NCI-H2107 treated with DMSO at 0.1 percent for 48 hours (cell line): ENCODE results near the gene FAXC.
"Not testable (repeated sequence)": the region's sequence is repeated elsewhere in the genome, so short reads cannot be mapped to it uniquely, and the experiment has no call there.

Experiments
- DNase-seq: peaks from one replicate; lab custom pipeline; 2025; ENCODE audit not compliant: unreplicated experiment; lab: John Stamatoyannopoulos, UW

The FAXC gene

DNA sequence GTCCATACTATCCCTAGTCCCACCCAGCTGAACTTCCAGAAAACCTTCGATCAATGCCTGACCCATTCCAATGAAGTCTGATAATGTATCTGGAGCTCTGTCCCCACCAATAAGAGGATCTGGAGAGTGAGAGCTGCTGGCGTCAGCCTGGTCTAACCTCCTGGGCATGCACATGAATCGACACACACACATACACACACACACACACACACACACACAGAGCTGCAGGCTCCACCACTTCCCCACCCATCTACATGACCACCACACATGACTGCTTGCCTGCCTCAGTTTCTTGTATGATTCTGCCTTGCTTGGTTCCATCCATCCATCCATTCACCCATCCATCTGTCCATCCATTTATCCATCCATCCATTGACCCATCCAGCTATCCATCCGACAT, 60.8 kb downstream of the FAXC start:
- DNase-seq: no peak

DNA sequence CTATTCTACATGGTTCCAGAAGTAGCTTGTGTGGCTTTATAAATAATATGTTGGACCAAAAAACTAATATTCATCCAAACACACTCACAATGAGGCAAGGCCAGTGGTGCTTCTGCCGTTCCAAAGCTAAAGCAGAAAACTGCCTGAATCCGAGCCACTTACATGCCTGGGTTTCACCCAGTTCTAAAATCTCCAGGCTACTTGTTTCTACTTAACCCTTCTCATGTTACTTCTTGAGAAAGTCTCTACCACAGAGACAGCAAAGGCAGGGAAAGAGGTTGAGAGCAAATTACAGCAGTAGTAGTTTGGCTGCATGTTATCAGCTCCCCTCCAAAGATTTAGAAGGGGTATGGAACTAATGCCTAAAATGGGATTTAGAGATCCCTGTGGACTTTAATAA, 62.0 kb downstream of the FAXC start:
- DNase-seq: no peak

DNA sequence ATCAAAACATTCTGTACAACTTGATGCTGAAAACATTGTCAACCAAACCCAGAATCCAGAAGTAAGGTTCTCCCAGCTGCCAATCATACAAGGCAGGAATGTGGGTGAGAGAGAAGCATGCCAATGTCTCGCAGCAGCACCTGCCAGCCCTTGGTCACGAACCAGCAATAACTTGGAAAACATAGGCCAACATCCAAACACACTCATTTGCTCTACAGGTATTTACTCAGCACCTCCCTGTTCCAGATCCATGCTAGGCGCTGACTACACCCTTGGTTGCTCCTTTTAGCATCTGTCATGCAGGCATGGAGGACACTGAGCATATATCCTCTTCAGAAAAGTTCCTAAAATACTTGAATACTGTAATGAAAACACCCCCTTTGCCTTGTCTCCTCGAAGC, 63.6 kb downstream of the FAXC start:
- DNase-seq: no peak

DNA sequence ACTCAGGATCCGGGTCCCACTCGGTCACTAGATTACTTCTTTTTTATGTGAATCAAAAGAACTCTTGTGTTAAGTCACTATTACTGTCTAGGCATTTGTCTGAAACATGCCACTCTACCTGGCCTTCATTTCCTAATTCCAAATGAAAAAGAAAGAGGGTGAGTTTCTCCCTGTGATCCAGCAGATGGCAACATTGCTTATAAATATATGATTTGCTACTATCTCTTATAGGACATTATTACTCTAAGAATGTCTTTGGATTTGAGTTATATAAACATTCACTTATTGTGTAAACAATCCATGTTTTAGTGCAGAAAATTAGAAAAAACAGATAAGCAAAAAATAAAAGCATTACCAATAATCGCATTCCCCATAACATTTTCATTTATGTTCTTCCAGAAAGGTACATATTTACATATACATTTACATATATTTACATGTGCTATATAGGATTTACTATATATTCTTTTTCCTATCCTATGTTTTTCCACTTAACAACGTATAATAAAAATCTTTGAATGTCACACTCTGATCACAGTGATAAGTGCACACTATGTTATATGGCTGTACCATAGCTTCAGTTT, 66.9 kb downstream of the FAXC start:
- peak; percentile 57 for DNase-seq

DNA sequence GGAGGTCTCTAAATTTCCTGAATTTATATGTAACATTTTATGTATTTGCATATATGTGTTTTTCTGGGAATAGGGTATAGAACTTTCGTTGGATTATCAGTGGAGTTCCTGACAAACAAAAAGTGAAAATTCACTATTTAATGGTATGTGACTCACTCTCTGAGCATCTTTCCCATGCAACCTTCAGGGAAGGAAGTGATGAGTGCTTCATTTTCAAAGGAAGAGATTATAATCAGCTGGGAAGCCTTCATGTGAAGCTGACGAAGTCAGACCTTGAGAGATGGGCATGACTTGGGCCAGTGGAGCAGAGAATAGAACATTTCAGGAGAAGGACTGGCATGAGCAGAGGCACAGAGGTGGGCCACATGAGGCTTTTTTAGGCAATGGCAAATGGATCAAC, 72.7 kb downstream of the FAXC start:
- no peak for DNase-seq

DNA sequence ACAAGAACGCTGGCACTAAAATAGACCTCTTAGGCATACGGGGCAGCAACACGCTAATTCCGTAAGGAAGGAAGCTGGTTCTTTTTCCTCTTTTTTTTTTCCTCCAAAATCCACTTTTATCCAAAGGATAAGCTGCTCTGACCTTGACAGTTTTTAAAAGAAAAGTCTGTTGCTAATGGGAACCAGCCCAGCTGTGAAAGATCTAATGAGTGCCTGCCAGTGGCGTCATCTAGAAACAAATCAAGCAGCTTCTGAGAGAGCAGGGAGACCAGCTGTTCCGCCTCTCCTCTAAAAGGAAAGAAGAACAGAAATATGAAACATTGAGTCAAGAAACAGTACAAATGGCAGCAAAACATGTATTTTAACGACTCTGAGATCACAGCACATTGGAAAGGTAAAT, 78.6 kb downstream of the FAXC start:
- DNase-seq: no peak

DNA sequence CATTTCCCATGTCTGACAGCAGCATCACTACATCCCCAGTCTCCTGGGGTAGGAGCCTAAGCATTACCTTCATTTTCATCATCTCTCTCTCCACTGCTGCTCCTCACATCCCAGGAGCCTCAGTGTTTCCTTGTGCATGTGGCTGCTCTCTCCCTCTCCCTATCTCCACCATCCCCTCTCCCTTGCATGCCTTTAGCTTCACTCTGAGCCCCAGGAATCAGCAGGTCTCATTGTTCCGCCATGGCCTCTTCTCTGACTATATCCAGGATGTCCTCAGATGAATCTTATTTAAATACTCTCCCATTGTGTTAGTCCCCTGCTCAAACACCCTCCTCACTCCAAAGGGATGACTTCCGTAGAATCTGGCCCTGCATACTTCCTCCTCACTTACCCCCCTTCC, 79.4 kb downstream of the FAXC start:
- no peak for DNase-seq

DNA sequence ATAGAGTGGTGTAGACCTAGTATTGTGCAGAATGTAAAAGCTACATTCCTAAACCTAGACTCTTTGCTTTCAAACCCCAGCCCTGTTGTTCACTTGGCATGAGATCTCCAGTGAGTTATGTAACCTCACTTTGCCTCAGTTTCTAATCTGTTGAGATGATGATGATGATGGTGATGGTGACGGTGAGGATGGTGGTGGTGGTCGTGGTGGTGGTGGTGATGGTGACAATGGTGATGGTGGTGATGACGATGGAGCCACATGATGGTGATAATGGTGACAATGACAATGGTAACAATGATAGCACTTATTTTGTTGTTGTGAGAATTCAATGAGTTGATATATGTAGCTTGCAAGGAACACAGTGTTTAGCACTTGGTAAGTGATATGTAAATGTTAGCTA, 80.3 kb downstream of the FAXC start:
- DNase-seq: no peak

DNA sequence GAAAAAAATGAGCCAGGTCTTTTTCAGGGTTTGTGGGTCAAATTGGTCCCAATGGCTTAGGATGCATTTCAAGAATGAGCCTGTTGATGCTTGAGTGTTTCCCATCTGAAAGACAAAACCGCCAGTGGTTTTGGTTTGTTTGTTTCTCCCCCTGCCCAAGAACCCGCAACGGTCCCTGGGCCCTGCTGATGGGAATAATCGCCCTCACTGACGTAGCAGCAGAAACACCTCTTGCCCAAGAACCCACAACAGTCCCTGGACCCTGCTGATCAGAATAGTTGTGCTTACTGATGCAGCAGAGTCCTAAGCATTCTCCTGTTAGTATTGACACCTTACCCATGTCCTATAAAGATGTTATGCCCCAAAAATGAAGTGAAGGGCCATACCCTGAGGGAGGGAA, 82.5 kb downstream of the FAXC start:
- peak; percentile 9 for DNase-seq

DNA sequence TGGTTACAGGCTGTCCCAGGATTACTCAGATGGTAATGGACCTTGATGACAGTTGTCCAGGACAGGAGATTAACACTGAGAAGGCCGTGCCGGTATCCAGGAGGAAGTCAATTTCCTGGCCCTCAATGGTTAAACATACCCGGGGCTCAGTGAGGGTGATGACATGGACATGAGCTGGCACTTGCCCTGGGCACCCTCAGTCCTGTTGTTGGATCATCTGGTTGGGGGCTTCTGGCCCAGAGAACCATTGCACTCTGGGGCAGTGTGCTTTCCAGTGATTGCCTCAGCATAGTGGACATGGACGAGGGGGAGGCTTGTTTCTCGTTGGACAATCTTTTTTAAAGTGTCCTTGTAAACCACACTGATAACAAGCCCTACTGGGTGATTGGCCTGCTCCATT, 84.0 kb downstream of the FAXC start:
- DNase-seq: not testable (repeated sequence)

DNA sequence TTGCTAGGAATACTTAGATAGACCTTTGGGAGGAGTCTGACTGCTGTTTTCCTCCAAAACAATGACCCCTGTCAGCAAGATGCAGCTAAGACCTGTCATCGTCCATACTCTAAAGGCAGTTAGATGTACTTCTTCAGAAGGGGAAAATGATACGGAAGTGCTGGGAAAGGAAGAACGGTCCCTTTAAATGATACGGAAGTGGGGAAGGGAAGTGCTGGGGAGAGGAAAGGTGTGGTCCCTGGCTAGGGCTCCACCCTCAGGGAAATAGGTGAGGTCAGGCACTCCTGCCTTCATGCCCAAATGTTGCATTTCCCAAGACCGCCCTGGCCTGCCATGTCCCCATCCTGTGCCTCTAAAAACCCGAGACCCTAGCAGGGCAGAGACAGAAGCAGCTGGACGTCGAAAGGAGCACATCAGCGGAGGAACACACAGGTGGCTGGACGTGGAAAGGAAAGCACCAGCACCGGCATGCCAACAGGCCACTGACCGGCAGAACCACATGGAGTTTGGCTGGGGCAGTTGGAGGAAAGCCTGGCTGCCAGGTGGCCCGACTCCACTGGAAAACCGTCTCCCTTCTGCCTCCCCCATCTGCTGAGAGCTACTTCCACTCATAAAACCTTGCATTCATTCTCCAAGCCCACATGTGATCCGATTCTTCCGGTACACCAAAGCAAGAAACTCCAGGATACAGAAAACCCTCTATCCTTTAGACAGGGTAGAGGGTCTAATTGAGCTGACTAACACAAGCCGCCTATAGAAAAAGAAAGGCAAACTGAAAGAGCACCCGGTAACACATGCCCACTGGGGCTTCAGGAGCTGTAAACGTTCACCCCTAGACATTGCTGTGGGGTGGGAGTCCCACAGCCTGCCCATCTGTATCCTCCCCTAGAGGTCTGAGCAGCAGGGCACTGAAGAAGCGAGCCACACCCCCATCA, 94.6 kb downstream of the FAXC start:
- DNase-seq: no peak

DNA sequence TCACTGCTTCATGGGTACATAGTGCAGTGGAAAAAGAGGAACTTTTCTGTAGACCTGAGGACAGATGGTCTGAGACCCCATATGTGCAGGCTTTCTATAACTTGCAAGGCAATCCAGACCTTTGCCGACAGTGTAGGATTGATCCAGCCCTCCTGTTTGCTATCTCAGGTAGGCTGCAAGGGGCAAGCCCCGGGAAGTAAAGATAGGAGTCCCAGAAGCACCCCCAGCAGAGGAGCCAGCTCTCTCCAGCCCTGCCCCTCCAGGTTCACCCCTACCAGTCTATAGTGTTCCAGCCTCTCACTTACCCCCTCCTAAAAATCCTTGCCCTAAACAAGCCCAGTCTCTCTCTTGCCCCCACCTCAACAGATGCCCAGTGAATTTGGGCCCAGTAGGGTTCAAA, 96.2 kb downstream of the FAXC start:
- no peak for DNase-seq

DNA sequence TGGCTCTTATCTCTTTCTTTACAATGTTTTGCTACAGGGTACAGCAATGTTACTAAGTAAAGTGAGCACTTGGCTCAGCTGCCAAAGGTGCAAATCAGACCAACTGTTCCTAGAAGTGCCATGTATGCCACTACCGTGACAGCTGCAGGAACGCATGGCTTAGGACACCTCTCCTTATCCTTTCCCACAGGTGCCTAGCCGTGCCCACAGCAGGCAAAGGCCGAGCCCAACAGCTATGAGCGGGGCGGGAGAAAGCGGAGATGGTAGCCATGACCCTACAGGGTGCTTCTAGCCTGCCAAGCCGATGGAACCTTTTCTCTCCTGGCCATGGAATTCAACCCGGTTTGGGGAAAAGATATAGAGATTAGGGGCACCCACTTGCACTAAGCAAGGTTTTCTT, 97.1 kb downstream of the FAXC start:
- no peak for DNase-seq

DNA sequence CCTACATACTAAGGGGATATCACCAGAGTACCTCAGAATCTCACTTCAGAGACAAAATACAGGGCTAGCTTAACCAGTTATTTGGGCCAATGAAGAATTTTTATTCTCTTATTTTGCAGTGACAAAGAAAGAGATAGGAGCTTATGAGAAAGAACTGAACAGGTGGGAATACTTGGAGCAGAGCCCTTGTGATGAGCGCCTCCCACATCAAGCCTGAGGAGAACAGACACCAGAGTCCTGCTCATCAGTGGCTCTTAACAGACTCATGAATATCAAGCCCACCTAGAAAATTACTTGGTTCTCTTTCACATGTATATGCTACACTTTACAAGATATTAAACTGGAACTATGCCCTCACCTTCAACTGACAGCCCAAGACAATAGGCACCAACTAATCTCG, 99.0 kb downstream of the FAXC start:
- no peak for DNase-seq

DNA sequence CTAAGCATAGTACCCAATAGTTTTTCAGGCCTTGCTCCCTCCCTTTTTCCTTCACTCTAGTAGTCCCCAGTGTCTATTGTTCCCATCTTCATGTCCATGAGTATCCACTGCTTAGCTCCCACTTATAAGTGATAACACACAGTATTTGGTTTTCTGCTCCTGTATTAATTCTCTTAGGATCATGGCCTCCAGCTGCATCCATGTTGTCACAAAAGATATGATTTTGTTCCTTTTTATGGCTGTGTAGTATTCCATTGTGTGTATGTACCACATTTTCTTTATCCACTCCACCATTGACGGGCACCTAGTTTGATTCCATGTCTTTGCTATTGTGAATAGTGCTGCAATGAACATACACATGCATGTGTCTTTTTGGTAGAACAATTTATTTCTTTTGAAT, 102.9 kb downstream of the FAXC start:
- DNase-seq: no peak

DNA sequence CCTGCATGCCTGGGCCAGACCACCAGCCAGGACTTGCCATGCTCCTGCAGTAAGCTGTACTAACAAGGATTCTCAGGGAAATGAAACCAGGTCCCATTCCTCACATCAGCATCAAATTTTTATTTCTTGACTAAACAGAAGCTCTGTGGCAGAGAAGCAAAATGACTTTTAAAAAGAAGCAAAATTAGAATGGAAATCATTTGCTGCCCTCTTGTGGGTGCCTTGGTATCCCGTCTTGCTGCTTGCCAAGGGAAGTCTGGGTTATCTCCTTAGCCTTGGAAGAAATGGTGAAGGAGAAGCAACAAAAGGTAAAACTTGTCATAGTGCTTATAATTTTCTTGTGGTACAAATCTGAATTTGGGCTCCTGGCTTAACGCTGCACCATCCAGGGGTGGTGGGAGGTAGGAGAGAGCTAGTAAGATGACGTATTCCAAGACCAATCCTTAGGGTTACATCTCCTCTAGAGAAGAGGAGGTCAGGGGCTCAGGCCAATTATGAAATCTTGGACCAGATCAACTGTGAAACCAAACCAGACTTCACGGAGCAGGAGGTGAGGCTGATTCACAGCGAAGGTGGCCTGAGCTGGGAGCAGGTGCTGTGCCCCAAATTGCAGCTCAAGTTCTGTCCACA, 107.5 kb downstream of the FAXC start:
- peak; percentile 56 for DNase-seq

DNA sequence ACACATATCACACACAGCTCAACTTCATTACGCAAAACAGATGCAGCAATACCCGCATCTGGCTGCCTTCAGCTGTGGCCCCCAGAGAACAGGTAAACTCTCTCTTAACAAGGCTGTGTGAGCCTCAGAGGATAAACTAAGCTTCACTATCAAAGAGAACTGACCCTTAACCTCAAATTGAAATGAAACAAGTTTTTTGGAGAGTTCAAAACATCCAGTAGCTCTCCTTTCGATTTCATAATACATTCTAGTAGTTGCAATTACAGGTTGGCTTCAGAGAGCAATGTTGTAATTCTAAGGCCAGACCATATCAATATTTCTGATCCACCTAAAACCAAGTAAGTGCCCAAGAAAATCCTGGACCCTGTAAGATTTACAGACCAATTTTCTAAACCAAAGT, 113.5 kb downstream of the FAXC start:
- DNase-seq: no peak

DNA sequence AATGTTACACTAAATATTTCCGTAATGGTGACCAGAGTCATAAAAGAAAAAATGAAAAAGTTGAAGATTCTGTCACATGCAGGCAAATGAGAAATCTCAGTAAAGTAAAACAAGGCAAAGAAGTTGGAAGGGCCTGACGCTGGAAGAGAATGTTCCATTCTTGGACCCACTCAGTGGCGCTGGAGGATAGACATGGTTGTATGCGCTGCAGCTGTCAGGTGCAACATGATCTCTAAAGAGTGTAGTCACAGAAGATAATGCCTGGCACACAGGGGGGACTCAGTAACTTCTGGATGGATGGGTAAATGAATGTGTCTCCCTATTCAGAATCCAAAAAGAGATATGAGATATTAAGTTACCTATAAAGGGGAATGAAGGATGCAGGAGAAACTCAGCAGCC, 116.3 kb downstream of the FAXC start:
- no peak for DNase-seq

DNA sequence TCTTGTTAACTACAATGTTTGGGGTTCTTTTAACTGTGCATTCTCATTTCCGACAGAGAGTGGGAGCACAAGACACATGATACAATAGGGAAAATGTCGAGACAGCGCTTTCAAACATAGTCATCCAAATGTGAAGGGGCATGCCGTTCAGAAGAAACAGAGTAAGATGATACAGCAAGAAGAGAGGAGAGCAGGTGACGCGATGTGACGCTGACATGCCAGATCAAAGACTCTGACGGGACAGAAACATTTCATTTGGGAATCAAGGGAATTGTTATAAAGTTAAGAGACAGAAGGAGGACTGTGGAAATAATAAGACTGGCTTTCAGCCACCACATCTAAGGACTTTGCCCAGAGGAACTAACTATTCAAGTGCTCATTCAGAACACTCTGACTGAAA, 117.4 kb downstream of the FAXC start:
- DNase-seq: no peak

DNA sequence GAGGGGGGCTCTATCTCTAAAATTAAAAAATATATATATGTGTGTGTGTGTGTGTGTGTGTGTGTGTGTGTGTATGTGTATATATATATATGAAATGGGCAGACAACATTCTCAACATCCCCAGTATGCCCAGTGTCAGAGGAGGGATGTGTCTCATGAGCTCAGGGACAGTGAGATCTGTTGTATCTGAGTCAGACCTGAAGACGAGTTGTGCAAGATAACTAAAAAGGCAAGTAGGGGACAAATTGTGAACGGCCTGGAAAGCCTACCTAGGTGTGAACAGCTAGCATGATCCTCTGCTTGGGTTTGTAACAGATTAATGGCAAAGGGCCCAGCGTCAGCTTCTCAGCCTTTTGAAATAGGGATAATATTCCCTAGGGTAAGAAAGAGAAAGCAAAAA, 124.3 kb downstream of the FAXC start:
- no peak for DNase-seq
